DMS 273 (cell line): ENCODE measurements around the gene PROCA1.
"Not testable (repeated sequence)": the region's sequence is repeated elsewhere in the genome, so short reads cannot be mapped to it uniquely, and the experiment has no call there.

ENCODE experiments used
- DNase-seq: peaks from one replicate; lab custom pipeline; 2025; ENCODE audit not compliant: unreplicated experiment; lab: John Stamatoyannopoulos, UW

PROCA1 gene

DNA sequence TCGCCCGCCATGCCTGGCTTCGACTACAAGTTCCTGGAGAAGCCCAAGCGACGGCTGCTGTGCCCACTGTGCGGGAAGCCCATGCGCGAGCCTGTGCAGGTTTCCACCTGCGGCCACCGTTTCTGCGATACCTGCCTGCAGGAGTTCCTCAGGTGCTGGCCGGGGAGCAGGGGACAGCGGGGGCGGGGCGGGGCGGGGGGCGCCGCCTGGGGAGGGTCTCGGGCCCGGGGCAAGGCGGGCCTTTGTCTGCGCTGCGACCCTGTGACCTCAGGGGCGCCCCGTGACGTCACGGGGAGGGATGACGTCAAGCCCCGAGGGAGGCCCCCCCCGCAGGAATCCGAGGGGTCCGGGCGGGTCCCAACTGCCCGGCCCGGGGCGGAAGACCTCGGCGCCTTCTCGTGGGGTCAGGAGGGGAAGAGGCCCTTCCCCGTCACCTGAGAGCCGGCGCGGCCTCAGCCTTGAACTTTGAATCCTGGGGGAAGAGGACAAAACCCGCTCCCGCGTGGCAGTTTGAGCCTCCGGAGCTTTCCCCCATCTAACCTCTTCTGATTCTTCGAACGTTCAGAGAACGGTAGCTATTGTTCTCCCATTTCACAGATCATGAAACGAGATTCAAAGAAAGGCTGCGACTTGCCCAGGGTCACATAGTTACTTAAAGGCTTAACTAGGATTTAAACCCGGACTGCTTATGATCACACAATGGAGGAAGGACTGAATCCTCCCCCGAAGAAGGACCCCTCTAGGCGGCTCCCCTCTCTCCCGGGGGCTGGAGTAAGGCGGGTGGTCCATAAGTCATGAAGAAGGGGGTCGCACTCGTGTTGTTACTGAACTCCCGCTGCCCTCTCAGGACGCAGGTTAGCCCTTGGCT, 32.6 kb upstream of the PROCA1 start:
- DNase-seq, result peak; percentile 79

DNA sequence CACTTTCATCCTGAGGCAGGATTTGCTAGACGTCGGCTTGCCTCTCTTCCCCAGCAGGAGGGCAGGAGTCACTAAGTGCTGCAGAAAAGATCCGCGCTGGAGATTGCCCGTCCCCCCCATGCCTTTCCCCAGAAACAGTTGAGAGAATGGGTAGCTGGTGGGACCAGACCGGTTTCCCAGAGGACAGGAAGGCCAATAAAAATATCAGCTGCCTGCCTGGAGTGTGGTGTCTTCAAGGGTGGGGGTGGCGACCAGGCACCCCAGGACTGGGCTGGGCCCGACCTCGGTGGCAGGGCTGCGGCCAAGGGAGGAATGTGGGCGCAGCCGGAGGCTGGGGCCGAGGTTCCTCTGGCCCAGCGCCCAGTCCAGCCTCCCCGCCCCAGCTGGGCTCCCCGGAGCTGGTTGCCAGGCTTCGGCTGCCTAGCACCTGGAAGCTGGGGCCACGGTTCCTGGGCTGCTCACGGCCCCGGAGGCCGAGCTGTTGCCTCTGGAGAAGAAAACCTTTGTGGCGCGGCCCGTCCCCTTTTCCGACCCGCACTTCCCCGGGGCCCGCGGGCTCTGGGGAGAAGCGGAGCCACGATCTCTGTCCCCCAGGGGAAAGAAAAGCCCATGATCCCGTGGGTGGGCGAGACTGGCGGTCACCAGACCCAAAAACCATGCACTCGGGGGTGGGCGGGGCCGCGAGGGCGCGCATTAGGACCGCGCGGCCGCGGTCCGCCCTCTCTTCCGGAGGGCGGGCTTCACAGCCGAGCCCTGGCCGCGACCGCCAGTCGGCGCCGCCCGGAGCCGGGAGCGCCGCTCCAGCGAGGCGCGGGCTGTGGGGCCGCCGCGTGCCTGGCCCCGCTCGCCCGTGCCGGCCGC, 31.8 kb upstream of the PROCA1 start, which contains the start of gene TRAF4:
Gene TRAF4 (plus strand): TSS at position 769 of the 861 bp plus-strand sequence. CDS start 102 bp downstream, outside the sequence.
- peak; percentile 95 for DNase-seq

DNA sequence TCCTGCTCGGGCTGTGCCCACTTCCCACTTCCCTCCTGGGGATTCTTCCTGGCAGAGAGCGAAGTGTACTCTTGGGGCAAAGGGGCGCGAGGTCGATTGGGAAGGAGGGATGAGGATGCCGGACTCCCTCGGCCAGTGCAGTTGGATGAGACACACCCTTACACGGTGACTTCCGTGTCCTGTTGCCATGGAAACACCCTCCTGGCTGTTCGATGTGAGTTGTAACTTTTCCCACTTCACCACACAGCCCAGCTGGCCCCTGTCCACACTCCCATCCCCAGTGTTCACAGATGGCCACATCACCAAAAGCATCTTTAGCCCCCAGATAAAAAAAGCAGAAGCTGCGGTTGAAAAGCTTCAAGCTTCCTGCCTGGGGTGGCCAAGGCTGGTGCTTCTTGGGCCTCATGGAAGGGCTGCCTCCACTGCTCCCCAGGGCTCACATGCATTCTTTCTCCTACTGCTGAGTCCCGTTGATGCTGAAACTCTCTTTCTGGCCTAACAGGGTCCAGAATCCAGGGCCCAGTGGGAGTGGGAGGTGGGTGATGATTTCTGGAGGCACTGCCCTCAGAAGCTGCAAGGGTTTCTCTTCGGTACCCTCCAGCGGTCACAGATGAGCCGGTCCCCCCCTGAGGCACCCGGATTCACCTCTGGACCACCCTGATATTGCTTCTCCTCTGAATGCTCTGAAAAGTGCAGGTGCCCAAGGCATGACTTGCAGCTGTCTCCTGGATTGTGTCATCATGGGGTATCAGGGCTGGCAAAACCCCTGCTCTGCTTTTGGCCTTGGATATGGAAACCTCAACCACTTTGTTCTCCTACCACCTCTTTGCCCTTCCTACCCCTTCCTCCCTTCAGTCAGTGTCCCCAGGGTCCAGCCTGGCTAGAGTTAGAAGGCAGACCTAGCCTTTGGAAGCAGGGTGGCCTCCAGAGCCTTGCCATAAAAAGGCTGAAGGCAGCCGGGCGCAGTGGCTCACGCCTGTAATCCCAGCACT, 30.0 kb upstream of the PROCA1 start:
- no peak for DNase-seq

DNA sequence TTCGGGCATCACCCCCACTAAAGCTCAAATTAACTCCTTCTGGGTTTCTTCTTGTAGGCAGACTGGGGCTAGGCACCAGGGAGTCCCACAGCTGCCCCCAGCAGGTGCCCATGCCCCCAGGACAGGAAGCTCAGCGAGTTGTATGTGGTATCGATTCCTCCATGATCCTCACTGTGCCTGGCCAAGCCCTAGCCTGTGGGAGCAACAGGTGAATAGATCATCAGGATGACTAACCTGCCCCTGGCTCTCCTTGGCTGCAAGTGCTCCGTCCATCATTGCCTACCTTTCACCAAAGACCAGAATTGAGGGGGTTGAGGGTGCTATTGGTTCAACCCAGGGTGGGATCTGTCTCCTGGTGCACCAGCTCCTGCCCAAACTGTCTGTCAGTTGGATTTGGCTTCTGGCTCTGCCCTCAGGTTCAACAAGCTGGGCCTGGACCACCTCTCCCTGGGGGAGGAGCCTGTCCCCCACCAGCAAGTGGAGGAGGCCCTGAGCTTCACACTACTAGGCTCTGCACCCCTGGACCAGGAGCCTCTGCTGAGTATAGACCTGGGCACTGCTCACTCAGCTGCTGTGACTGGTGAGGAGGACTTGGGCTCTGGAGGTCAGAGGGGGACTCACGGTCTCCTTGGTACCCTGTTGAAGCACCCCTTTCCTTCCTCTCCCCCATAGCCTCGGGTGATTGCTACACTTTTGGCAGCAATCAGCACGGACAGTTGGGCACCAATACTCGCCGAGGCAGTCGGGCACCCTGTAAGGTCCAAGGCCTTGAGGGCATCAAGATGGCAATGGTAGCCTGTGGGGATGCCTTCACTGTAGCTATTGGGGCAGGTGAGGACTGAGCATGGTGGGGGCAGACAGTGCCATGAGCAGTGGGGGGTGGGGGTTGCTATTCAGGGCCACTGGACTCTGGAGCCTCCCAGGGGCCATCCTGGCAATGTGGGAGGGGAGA, 29.0 kb upstream of the PROCA1 start:
- DNase-seq, result no peak

DNA sequence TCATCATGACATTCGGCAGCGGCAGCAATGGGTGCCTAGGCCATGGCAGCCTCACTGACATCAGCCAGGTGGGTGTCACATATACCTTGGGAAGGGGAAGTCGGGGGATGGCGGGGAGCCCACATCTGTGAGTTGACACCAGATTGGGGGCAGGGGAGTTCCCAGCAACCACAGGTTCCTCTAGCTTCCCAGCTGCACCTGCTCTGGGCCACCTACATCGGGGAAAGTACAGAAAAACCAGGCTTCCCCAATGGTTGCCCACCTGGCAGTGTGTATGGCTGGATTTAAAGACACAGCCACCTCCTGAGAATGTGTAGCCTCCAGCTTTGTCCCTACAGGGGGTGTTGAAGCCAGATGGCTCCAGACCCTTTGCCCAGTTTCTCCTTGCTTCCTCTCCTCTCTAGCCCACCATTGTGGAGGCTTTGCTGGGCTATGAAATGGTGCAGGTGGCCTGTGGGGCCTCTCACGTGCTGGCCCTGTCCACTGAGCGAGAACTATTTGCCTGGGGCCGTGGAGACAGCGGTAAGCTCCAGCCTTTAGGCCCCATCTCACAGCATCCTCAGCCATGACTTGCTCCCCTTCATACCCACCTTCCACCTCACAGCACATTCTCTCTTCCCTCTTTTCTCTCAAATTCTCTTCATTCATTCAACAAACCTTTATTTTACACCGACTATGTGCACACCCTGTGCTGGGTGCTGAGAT, 27.1 kb upstream of the PROCA1 start:
- no peak for DNase-seq

DNA sequence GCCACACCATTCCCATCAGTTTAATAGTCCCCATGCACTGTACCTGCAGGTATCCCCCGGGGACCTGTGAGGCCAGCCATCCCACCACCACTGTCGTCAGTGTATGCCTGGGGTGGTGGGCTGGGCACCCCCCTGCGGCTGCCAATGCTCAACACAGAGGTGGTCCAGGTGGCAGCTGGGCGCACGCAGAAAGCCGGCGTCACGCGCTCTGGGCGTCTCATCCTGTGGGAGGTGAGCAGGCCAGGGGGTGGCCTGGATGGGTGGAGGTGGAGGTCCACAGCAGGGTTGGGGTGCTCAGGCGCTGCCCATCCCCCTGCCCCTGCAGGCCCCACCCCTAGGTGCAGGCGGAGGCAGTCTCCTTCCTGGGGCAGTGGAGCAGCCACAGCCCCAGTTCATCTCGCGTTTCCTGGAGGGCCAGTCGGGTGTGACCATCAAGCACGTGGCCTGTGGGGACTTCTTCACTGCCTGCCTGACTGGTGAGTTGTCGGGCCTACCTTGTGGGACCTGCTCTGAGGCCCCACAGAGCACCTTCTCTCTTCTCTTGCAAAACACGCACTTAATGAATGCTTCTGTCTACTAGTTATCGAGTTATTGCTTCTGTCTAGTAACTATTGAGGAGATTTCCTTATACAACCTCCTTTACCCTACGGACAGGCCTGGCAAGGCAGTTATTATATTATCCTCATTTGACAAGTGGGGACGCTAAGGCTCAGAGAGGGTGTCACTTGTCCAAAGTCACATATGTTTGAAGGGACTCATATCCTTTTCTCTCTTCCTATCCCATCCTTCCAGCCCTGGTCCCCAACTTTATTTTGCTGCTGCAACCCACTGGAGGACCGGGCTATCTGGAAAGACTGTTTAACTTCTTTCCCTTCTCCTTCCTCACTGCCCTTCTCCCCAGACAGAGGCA, 26.3 kb upstream of the PROCA1 start:
- no peak for DNase-seq

DNA sequence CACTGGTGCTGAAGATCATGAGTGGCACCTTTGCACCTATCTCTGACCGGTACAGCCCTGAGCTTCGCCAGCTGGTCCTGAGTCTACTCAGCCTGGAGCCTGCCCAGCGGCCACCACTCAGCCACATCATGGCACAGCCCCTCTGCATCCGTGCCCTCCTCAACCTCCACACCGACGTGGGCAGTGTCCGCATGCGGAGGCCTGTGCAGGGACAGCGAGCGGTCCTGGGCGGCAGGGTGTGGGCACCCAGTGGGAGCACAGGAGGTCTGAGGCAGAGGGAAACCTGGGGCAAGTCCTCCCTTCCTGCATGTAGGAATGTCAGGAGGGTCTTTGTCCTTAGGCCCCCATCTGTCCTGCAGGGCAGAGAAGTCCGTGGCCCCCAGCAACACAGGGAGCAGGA, 25.6 kb upstream of the PROCA1 start:
- no peak for DNase-seq

DNA sequence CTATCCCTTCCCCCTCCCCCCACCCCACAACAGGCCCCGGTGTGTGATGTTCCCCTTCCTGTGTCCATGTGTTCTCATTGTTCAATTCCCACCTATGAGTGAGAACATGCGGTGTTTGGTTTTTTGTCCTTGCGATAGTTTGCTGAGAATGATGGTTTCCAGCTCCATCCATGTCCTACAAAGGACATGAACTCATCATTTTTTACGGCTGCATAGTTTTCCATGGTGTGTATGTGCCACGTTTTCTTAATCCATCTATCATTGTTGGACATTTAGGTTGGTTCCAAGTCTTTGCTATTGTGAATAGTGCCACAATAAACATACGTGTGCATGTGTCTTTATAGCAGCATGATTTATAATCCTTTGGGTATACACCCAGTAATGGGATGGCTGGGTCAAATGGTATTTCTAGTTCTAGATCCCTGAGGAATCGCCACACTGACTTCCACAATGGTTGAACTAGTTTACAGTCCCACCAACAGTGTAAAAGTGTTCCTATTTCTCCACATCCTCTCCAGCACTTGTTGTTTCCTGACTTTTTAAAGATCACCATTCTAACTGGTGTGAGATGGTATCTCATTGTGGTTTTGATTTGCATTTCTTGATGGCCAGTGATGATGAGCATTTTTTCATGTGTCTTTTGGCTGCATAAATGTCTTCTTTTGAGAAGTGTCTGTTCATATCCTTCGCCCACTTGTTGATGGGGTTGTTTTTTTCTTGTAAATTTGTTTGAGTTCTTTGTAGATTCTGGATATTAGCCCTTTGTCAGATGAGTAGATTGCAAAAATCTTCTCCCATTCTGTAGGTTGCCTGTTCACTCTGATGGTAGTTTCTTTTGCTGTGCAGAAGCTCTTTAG, 24.5 kb upstream of the PROCA1 start:
- not testable (repeated sequence) for DNase-seq

DNA sequence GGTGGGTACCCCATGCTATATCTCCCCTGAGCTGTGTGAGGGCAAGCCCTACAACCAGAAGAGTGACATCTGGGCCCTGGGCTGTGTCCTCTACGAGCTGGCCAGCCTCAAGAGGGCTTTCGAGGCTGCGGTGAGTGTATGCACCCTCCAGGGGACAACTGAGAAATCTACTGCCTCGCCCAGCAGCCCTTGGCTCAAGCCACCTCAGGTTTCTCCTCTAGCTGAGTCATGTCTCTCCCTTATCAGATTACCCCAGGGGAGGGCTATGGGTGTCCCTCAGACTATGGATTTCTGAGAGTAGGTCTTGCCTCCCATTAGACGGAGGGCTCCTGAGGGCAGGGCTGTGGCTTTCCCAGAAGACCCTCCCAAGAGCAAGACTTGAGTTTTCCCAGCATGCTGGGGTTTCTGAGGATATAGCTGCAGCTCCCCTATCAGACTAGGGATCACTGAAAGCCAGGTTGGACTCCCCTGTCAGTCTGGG, 23.6 kb upstream of the PROCA1 start:
- no peak for DNase-seq

DNA sequence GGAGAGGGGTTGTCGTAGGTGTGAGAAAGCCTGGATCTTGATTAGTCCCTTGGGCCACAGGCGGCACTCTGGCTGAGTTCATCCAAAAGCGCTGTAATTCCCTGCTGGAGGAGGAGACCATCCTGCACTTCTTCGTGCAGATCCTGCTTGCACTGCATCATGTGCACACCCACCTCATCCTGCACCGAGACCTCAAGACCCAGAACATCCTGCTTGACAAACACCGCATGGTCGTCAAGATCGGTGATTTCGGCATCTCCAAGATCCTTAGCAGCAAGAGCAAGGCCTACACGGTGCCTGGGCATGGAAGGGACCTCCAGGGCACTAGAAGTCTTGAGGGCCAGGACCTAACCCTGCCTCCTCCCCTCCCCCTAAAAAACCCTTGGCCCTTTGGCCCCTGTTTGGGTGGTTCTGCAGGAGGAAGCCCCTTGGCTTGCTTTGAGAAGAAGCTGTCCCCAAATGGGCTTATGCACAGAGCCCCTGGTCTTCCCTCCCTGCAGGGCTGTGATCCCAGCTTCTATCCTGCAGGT, 23.1 kb upstream of the PROCA1 start:
- no peak for DNase-seq

DNA sequence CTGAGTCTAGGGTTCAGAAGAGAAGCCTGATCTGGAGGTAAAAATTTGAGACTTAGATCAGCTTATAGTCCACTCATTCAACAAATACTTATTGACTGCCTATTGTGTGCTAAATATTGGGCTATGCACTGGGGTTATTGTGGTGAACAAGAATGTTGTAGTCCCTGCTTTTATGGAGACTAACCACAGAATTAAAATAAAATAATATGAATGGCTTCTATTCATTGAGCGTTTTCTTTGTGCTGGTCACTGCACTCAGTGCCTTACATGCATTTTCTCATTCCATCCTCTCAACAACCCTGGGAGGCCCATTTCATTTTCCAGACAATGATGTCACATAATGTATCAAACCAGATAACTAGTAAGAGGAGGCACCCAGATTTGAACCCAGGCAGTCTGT, 21.7 kb upstream of the PROCA1 start:
- no peak for DNase-seq

DNA sequence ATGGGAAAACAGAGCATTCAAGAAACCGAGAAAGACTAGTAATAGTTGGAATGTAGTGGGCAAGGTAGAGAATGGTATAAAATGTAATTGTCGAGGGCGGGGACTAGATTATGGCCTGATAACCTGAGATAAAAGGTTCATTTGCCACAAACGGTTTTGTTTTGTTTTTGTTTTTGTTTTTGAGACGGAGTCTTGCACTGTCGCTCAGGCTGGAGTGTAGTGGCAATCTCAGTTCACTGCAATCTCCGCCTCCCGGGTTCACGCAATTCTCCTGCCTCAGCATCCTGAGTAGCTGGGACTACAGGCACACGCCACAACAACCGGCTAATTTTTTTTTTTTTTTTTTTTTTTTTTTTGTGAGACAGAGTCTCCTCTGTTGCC, 18.3 kb upstream of the PROCA1 start:
- DNase-seq, result no peak

DNA sequence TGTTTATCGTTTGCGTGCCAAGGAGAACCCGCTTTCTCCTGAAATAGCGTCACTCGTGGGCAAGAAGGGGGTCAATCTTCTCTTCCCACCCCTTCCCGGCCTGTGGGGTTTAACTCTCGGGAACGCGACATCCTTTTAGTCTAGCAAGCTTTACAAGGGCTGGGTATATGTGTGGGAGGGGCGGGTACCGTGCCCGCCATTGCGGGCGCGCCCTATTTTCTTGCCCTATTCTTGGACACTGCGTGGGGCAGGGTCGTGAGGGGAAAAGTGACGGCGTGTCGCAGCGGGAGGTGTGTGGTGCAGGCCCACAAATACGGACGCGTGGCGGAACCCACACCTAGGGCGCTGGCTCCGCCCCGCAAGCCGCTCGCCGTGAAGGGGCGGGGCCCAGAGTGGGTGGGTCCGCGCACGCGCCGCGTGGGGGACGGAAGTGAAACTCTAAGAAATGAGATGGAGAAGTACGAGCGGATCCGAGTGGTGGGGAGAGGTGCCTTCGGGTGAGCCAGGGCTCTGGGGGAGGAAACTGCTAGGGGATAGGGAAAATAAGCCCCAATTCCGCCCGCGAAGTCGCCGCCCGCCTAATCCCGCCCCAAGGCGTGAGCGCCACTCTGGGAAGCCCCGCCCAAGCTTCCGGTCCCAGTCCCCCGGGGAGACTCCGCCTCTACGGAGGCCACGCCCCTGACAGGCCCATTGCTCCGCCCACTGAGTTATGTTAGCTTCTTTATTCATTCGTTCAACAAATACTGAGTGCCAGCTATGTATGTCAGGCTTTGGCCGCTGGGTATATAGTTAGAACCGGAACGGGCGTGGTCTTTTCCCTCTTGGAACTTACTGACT, 16.9 kb upstream of the PROCA1 start, which contains the start of gene NEK8:
Gene NEK8 (plus strand): TSS at position 425 of the 837 bp plus-strand sequence. CDS start 26 bp downstream, at position 451.
- DNase-seq, result peak; percentile 98

DNA sequence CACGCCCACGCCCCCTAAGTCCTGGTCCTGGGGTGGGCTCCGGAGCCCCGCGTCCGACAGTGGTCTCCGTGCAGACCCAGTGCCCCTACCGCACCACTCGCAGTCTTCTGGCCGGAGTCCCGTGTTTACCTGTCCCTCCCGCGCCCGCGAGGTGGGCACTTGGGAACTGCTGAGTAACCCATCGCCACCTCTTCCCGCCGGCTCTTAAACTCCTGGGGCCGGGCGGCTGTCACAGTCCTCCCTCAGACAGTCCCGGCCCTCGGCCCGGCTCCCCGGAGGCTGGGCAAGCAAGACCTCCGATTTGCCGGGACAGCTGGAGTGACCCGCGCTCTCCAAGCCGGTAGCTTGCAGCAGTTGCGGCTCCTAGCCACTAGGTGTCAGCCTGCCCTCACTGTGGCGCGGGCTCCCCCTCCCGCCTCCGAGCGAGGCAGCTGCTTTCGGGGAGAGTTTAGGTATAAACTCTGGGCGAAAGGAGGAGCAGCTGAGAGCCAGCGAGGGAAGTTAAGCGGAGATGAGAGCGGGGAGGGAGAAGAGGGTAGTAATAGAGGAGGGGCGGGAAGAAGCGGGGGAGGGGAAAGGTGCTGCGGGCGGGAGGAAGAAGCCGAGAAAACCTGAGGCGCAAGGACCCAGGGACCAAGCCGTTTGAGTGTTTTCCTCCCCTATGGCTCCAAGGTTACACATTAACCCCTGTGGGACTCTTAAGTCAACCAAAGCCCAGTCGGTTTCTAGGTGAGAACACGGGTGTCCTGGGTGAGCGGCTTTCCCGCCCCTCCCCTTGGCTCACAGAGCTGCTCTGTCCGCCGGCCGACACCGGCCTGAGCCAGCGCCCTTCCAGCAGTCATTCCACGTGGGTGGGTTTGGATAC, 15.2 kb upstream of the PROCA1 start:
- peak; percentile 99 for DNase-seq

DNA sequence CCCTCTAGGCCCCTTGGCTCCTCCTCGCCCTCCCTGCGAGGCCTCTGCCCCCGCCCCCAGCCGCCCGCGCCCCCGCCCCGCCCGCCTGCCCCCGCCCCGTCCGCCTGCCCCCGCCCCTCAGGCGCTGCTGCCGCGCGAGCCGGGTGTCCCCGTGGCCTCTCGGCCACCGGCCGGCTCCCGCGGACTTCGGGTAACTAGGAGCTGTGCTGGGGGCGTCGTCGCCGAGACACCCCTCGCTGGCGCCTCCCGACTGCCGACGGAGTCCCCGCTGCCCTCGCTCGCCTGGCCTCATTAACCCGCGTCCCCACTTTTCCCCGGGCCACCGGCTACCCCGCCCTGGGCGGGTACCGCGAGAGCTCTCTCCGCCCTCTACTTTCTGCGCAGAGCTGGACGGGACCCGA, 14.5 kb upstream of the PROCA1 start, which contains the start of gene TLCD1:
Gene TLCD1 (minus strand): TSS at position 8 of the 401 bp plus-strand sequence. CDS start 136 bp downstream, outside the sequence.
- peak; percentile 92 for DNase-seq
